Neural progenitor cell (in vitro differentiated cells): ENCODE measurements around the gene SNX32. TPM values are rescaled to one million over a fixed set of nuclear protein-coding genes. Genes with fewer than 3 reads are reported as not detected.

Source experiments
- DNase-seq: peaks from one replicate; pipeline ENCODE4 v3.0.0-alpha.2; 2016; ENCODE audit warnings: low spot score
- H2AFZ ChIP-seq: fragments of 200-600 bp; sonication (generic); replicated peaks from 2 replicates; pipeline ENCODE4 v1.6.1; 2016; ENCODE audit warnings: antibody characterized with exemption
- H3F3A ChIP-seq: fragments of 200-600 bp; sonication (generic); 2 replicates; pipeline ENCODE4 v1.6.1; 2016; ENCODE audit warnings: antibody characterized with exemption, low read depth
- H3K27ac ChIP-seq: fragments of 200-600 bp; sonication (generic); 2 replicates; pipeline ENCODE4 v1.5.1; 2016; ENCODE audit warnings: mild to moderate bottlenecking
- H3K27me3 ChIP-seq: fragments of 200-600 bp; sonication (generic); 2 replicates; pipeline ENCODE4 v1.6.1; 2016; ENCODE audit warnings: mild to moderate bottlenecking, moderate library complexity
- H3K36me3 ChIP-seq: fragments of 200-600 bp; sonication (generic); 2 replicates; pipeline ENCODE4 v1.5.1; 2016
- H3K4me1 ChIP-seq: fragments of 200-600 bp; sonication (generic); 2 replicates; pipeline ENCODE4 v1.6.1; 2016; ENCODE audit warnings: mixed run types
- H3K4me2 ChIP-seq: fragments of 200-600 bp; sonication (generic); 2 replicates; pipeline ENCODE4 v1.6.1; 2016
- H3K4me3 ChIP-seq: fragments of 200-600 bp; sonication (generic); 2 replicates; pipeline ENCODE4 v1.5.1; 2016
- H3K79me2 ChIP-seq: fragments of 200-600 bp; sonication (generic); 2 replicates; pipeline ENCODE4 v1.6.1; 2016; ENCODE audit warnings: low read depth
- H3K9ac ChIP-seq: fragments of 200-600 bp; sonication (generic); 2 replicates; pipeline ENCODE4 v1.6.1; 2016
- H3K9me3 ChIP-seq: fragments of 200-600 bp; sonication (generic); 2 replicates; pipeline ENCODE4 v1.5.1; 2016; ENCODE audit warnings: low read depth
- H4K20me1 ChIP-seq: fragments of 200-600 bp; sonication (generic); 2 replicates; pipeline ENCODE4 v1.6.1; 2016; ENCODE audit warnings: low read depth
- H3K27ac Mint-ChIP-seq: 3 replicates; pipeline ENCODE4 v1.8.0; 2021; ENCODE audit warnings: mixed read lengths
- H3K27me3 Mint-ChIP-seq: 2 replicates; pipeline ENCODE4 v1.8.0; 2022; ENCODE audit warnings: low read depth, mild to moderate bottlenecking, inconsistent platforms, moderate library complexity, mixed read lengths; ENCODE audit not compliant: insufficient read depth
- H3K36me3 Mint-ChIP-seq: 3 replicates; pipeline ENCODE4 v1.8.0; 2021; ENCODE audit warnings: mixed read lengths
- H3K4me1 Mint-ChIP-seq: 3 replicates; pipeline ENCODE4 v1.8.0; 2021; ENCODE audit warnings: mixed read lengths
- H3K4me3 Mint-ChIP-seq: 3 replicates; pipeline ENCODE4 v1.8.0; 2021; ENCODE audit warnings: mild to moderate bottlenecking, moderate library complexity, mixed read lengths
- H3K9me3 Mint-ChIP-seq: 3 replicates; pipeline ENCODE4 v1.8.0; 2020; ENCODE audit warnings: mixed read lengths
- CTCF ChIP-seq: fragments of 200-600 bp; sonication (generic); IDR thresholded peaks from 2 replicates; pipeline ENCODE4 v1.5.1; 2017; ENCODE audit warnings: antibody characterized with exemption, mild to moderate bottlenecking
- EZH2 ChIP-seq: fragments of 200-600 bp; sonication (generic); IDR thresholded peaks from 2 replicates; pipeline ENCODE4 v1.6.1; 2017; ENCODE audit warnings: antibody characterized with exemption, mild to moderate bottlenecking, moderate library complexity
- EZH2phosphoT487 ChIP-seq: fragments of 200-600 bp; sonication (generic); IDR thresholded peaks from 2 replicates; pipeline ENCODE4 v1.6.1; 2017; ENCODE audit warnings: antibody characterized with exemption
- total RNA-seq: library from RNA; depleted of rRNA; stranded (reverse); fragments of >200 nt; gene quantifications from 2 replicates; pipeline ENCODE4 v1.2.3, GENCODE V29; 2015; ENCODE audit warnings: low replicate concordance

Gene SNX32
- total RNA-seq, 1 donor from 2014 or later: 1.4 TPM

- Mint-ChIP-seq H3K4me3 (no peak overlapping the region), H3K9me3 (no peaks in the 10 kb centered on the region), H3K4me1 (peaks cover 35% of the 10 kb centered on the region), H3K36me3 (peaks cover 4% of the 10 kb centered on the region), H3K27ac (no peak overlapping the region), H3K27me3 (peaks cover 18% of the 10 kb centered on the region)
- TF ChIP-seq CTCF (no peak), EZH2phosphoT487 (no peak), EZH2 (no peak)
- H3K27ac ChIP-seq: no peak overlapping the region
- no peak overlapping the region for H3K4me3 ChIP-seq
- DNase-seq: no peak
- no peaks in the 10 kb centered on the region for H3K36me3 ChIP-seq
- no peak overlapping the region for H2AFZ ChIP-seq
- no peaks in the 10 kb centered on the region for H3K9me3 ChIP-seq
- H3K9ac ChIP-seq: no peak overlapping the region
- H3F3A ChIP-seq: peaks cover 29% of the 10 kb centered on the region
- peaks cover 17% of the 10 kb centered on the region for H3K27me3 ChIP-seq
- peaks cover 11% of the 10 kb centered on the region for H4K20me1 ChIP-seq
- H3K4me2 ChIP-seq: no peak overlapping the region
- H3K79me2 ChIP-seq: no peaks in the 10 kb centered on the region
- H3K4me1 ChIP-seq: peaks cover 4% of the 10 kb centered on the region
Measured at GRCh38 chr11:65868907-65869306, 35.1 kb downstream of the SNX32 start.

- H3K27ac Mint-ChIP-seq: no peak overlapping the region
- H3K27me3 ChIP-seq: peaks cover 17% of the 10 kb centered on the region
- H3K27me3 Mint-ChIP-seq: peaks cover 17% of the 10 kb centered on the region
Measured at GRCh38 chr11:65869643-65870306, 36.0 kb downstream of the SNX32 start.

GRCh38 chr11:65870307-65870658, 36.5 kb downstream of the SNX32 start:
- Mint-ChIP-seq H3K27ac (peak overlapping the region; percentile 25), H3K4me3 (peak overlapping the region; percentile 57), H3K27me3 (peaks cover 17% of the 10 kb centered on the region), H3K9me3 (no peaks in the 10 kb centered on the region), H3K36me3 (no peaks in the 10 kb centered on the region), H3K4me1 (peaks cover 35% of the 10 kb centered on the region)
- TF ChIP-seq EZH2phosphoT487 (no peak), EZH2 (no peak)
- H3K4me2 ChIP-seq: no peak overlapping the region
- H3K9ac ChIP-seq: no peak overlapping the region
- no peak overlapping the region for H3K4me3 ChIP-seq
- H3K27ac ChIP-seq: no peak overlapping the region
- H3K9me3 ChIP-seq: no peaks in the 10 kb centered on the region
- peaks cover 29% of the 10 kb centered on the region for H3F3A ChIP-seq
- peaks cover 4% of the 10 kb centered on the region for H3K4me1 ChIP-seq
- H3K36me3 ChIP-seq: no peaks in the 10 kb centered on the region
- DNase-seq: no peak
- peaks cover 17% of the 10 kb centered on the region for H3K27me3 ChIP-seq
- peaks cover 11% of the 10 kb centered on the region for H4K20me1 ChIP-seq
- no peaks in the 10 kb centered on the region for H3K79me2 ChIP-seq
- no peak overlapping the region for H2AFZ ChIP-seq

More at GRCh38 chr11:65869643-65870306, 36.0 kb downstream of the SNX32 start:
- Histone ChIP-seq H3K9ac (no peak overlapping the region), H3K79me2 (no peaks in the 10 kb centered on the region), H3K27ac (no peak overlapping the region), H3K4me1 (peaks cover 4% of the 10 kb centered on the region), H3K9me3 (no peaks in the 10 kb centered on the region), H3F3A (peaks cover 29% of the 10 kb centered on the region), H2AFZ (no peak overlapping the region), H3K4me2 (no peak overlapping the region), H4K20me1 (peaks cover 11% of the 10 kb centered on the region), H3K4me3 (no peak overlapping the region), H3K36me3 (no peaks in the 10 kb centered on the region)
- no peak overlapping the region for H3K4me3 Mint-ChIP-seq
- peaks cover 35% of the 10 kb centered on the region for H3K4me1 Mint-ChIP-seq
- no peak for DNase-seq
- H3K9me3 Mint-ChIP-seq: no peaks in the 10 kb centered on the region
- TF ChIP-seq CTCF: no peak
- TF ChIP-seq EZH2phosphoT487: no peak
- no peak for TF ChIP-seq EZH2
- H3K36me3 Mint-ChIP-seq: peaks cover 2% of the 10 kb centered on the region
